H9 (cell line): ENCODE results near the gene GET4. TPM values are rescaled to one million over a fixed set of nuclear protein-coding genes. Genes with fewer than 3 reads are reported as not detected.
A peak's percentile ranks its signal among the peaks of the same experiment; 100 is the strongest.
"Not testable (repeated sequence)": the region's sequence is repeated elsewhere in the genome, so short reads cannot be mapped to it uniquely, and the experiment has no call there.

Experiments used
- DNase-seq: peaks from one replicate; pipeline ENCODE4 v3.0.0-alpha.2; 2017
- H2AFZ ChIP-seq: one replicate; pipeline ENCODE4 v1.6.1; 2013; ENCODE audit warnings: mild to moderate bottlenecking, low read length, control low read depth, moderate library complexity
- H2AK5ac ChIP-seq: 2 replicates; pipeline ENCODE4 v1.6.1; 2013; ENCODE audit warnings: low read length, control low read depth, mixed read lengths; ENCODE audit not compliant: insufficient read length
- H2BK120ac ChIP-seq: one replicate; pipeline ENCODE4 v1.6.1; 2013; ENCODE audit warnings: low read depth, mild to moderate bottlenecking, low read length, control low read depth, inconsistent platforms; ENCODE audit not compliant: poor library complexity, severe bottlenecking
- H2BK12ac ChIP-seq: 2 replicates; pipeline ENCODE4 v1.6.1; 2013; ENCODE audit warnings: low read length, control low read depth, mixed read lengths, low read depth; ENCODE audit not compliant: insufficient read length
- H2BK15ac ChIP-seq: 2 replicates; pipeline ENCODE4 v1.6.1; 2013; ENCODE audit warnings: low read depth, low read length, control low read depth
- H2BK20ac ChIP-seq: one replicate; pipeline ENCODE4 v1.6.1; 2013; ENCODE audit warnings: low read depth, mild to moderate bottlenecking, low read length, control low read depth, inconsistent platforms; ENCODE audit not compliant: poor library complexity, severe bottlenecking
- H2BK5ac ChIP-seq: 2 replicates; pipeline ENCODE4 v1.6.1; 2013; ENCODE audit warnings: low read length, control low read depth, mixed read lengths; ENCODE audit not compliant: insufficient read length
- H3K14ac ChIP-seq: 2 replicates; pipeline ENCODE4 v1.6.1; 2013; ENCODE audit warnings: low read length, control low read depth; ENCODE audit not compliant: insufficient read depth
- H3K18ac ChIP-seq: 2 replicates; pipeline ENCODE4 v1.6.1; 2013; ENCODE audit warnings: low read depth, mild to moderate bottlenecking, mixed read lengths, low read length, control low read depth; ENCODE audit not compliant: insufficient read length
- H3K23ac ChIP-seq: 2 replicates; pipeline ENCODE4 v1.6.1; 2013; ENCODE audit warnings: low read length, control low read depth, mixed read lengths, low read depth; ENCODE audit not compliant: insufficient read length
- H3K23me2 ChIP-seq: 2 replicates; pipeline ENCODE4 v1.6.1; 2013; ENCODE audit warnings: low read depth, mild to moderate bottlenecking, mixed read lengths, low read length, control low read depth; ENCODE audit not compliant: insufficient read length, poor library complexity, severe bottlenecking
- H3K27ac ChIP-seq: 2 replicates; pipeline ENCODE4 v1.5.1; 2013; ENCODE audit warnings: low read length, control low read depth, mixed read lengths, low read depth; ENCODE audit not compliant: insufficient read length
- H3K27me3 ChIP-seq: 2 replicates; pipeline ENCODE4 v1.6.1; 2013; ENCODE audit warnings: low read length, control low read depth, inconsistent platforms; ENCODE audit not compliant: insufficient read depth
- H3K4ac ChIP-seq: 2 replicates; pipeline ENCODE4 v1.6.1; 2013; ENCODE audit warnings: low read depth, mild to moderate bottlenecking, control low read depth, inconsistent platforms, low read length, moderate library complexity
- H3K4me1 ChIP-seq: 2 replicates; pipeline ENCODE4 v1.6.1; 2013; ENCODE audit warnings: low read length, control low read depth, inconsistent platforms; ENCODE audit not compliant: insufficient read depth
- H3K4me2 ChIP-seq: 2 replicates; pipeline ENCODE4 v1.6.1; 2013; ENCODE audit warnings: low read length, control low read depth, mixed read lengths; ENCODE audit not compliant: insufficient read length, insufficient read depth
- H3K56ac ChIP-seq: 2 replicates; pipeline ENCODE4 v1.6.1; 2013; ENCODE audit warnings: low read depth, mild to moderate bottlenecking, mixed read lengths, low read length, control low read depth; ENCODE audit not compliant: insufficient read length
- H3K79me1 ChIP-seq: 2 replicates; pipeline ENCODE4 v1.6.1; 2013; ENCODE audit warnings: low read depth, mild to moderate bottlenecking, moderate library complexity, low read length, control low read depth, inconsistent platforms; ENCODE audit not compliant: insufficient read depth, poor library complexity, severe bottlenecking
- H3K79me2 ChIP-seq: 2 replicates; pipeline ENCODE4 v1.6.1; 2013; ENCODE audit warnings: low read length, control low read depth, inconsistent platforms; ENCODE audit not compliant: insufficient read depth
- H3K9ac ChIP-seq: 2 replicates; pipeline ENCODE4 v1.6.1; 2013; ENCODE audit warnings: low read length, control low read depth, mixed read lengths; ENCODE audit not compliant: insufficient read length; ENCODE audit errors: extremely low read depth
- H3K9me3 ChIP-seq: one replicate; pipeline ENCODE4 v1.6.1; 2013; ENCODE audit warnings: low read depth, low read length, inconsistent platforms; ENCODE audit not compliant: control insufficient read depth
- H3T11ph ChIP-seq: one replicate; pipeline ENCODE4 v1.6.1; 2013; ENCODE audit warnings: mild to moderate bottlenecking, low read length, control low read depth, inconsistent platforms
- H4K20me1 ChIP-seq: one replicate; pipeline ENCODE4 v1.6.1; 2013; ENCODE audit not compliant: control insufficient read depth, insufficient read length, insufficient read depth
- H4K5ac ChIP-seq: 2 replicates; pipeline ENCODE4 v1.6.1; 2013; ENCODE audit warnings: low read depth, mild to moderate bottlenecking, mixed read lengths, low read length, control low read depth; ENCODE audit not compliant: insufficient read length
- H4K8ac ChIP-seq: replicated peaks from 2 replicates; pipeline ENCODE4 v1.6.1; 2013; ENCODE audit warnings: low read length, control low read depth, mixed read lengths, low read depth; ENCODE audit not compliant: insufficient read length
- H4K91ac ChIP-seq: 2 replicates; pipeline ENCODE4 v1.6.1; 2013; ENCODE audit warnings: low read depth, mild to moderate bottlenecking, moderate library complexity, mixed read lengths, low read length, control low read depth; ENCODE audit not compliant: insufficient read length
- H3K27ac Mint-ChIP-seq, 3 experiments: 2 replicates in 2 of 3; 3 replicates in 1 of 3; pipeline ENCODE4 v1.8.0; 2020 to 2021; ENCODE audit warnings: mixed read lengths in 3 of 3, mild to moderate bottlenecking in 1 of 3, moderate library complexity in 1 of 3
- H3K27me3 Mint-ChIP-seq: 2 replicates; pipeline ENCODE4 v1.8.0; 2021; ENCODE audit warnings: low read depth, mild to moderate bottlenecking, moderate library complexity, mixed read lengths
- H3K36me3 Mint-ChIP-seq, 3 experiments: 2 replicates in 2 of 3; 3 replicates in 1 of 3; pipeline ENCODE4 v1.8.0; 2020 to 2021; ENCODE audit warnings: low read depth in 3 of 3, mixed read lengths in 3 of 3; ENCODE audit not compliant: insufficient read depth in 1 of 3
- H3K4me1 Mint-ChIP-seq, 2 experiments: 2 replicates each; pipeline ENCODE4 v1.8.0; 2020; ENCODE audit warnings: mixed read lengths in 2 of 2
- H3K4me3 Mint-ChIP-seq, 2 experiments: 2 replicates in 1 of 2; 3 replicates in 1 of 2; pipeline ENCODE4 v1.8.0; 2020 to 2021; ENCODE audit warnings: mild to moderate bottlenecking in 2 of 2, mixed read lengths in 2 of 2, moderate library complexity in 1 of 2
- H3K9me3 Mint-ChIP-seq, 2 experiments: 2 replicates in 1 of 2; 3 replicates in 1 of 2; pipeline ENCODE4 v1.8.0; 2020; ENCODE audit warnings: mild to moderate bottlenecking in 2 of 2, mixed read lengths in 2 of 2, moderate library complexity in 1 of 2
- CTCF ChIP-seq: fragments of 200-600 bp; sonication (generic); conservative IDR thresholded peaks from 3 replicates; pipeline ENCODE4 v1.8.0; 2021; ENCODE audit warnings: antibody characterized with exemption, mild to moderate bottlenecking
- WGBS: extraction: QIAGEN DNeasy Blood & Tissue Kit; methylation state at CpG from one replicate; pipeline ENCODE4 v1.1.7; 2013; ENCODE audit warnings: missing lambda C conversion rate, low lambda C conversion rate, mixed read lengths; ENCODE audit not compliant: insufficient read length; ENCODE audit errors: extremely low coverage; 5-methylcytosine and 5-hydroxymethylcytosine counted together
- total RNA-seq: library from RNA; stranded (reverse); gene quantifications from 2 replicates; pipeline ENCODE4 v1.2.1, GENCODE V29; 2021

The GET4 gene
- total RNA-seq, 1 experiment from 2014 or later: 70.2 TPM

GRCh38 chr7:908591-909357, 32.4 kb downstream of the GET4 start:
- H3K27me3 Mint-ChIP-seq: peaks cover 25% of the 10 kb centered on the region
- not testable (repeated sequence) for H4K91ac ChIP-seq, H3K9ac ChIP-seq, H3K56ac ChIP-seq, H3K27me3 ChIP-seq, H4K5ac ChIP-seq, H3K36me3 Mint-ChIP-seq, H3K9me3 Mint-ChIP-seq, H3K79me2 ChIP-seq, H4K8ac ChIP-seq, H2BK120ac ChIP-seq, H3K27ac Mint-ChIP-seq, H3K9me3 ChIP-seq, H2AK5ac ChIP-seq, H3K4me1 ChIP-seq, H2BK5ac ChIP-seq, H3K27ac ChIP-seq, H2BK20ac ChIP-seq, H4K20me1 ChIP-seq, H3K4ac ChIP-seq, H3K23me2 ChIP-seq, H3K4me1 Mint-ChIP-seq, H3K14ac ChIP-seq, H3K18ac ChIP-seq, H2AFZ ChIP-seq, H3K79me1 ChIP-seq, H3K23ac ChIP-seq, H3T11ph ChIP-seq, H2BK12ac ChIP-seq
- no CpG with 5 or more reads among the region's 73 CpGs for WGBS
- Histone ChIP-seq H2BK15ac (0 out of 2 replicates have a peak overlapping the region, but pooled peaks have one; percentile 81), H3K4me2 (peak overlapping the region; percentile 32)
- peak; percentile 68 for DNase-seq
- TF ChIP-seq CTCF: peak; percentile 82
- peak overlapping the region in 1 of 2 experiments; percentile 58; a peak in 1 of 5 replicates for H3K4me3 Mint-ChIP-seq
